Esophagus muscularis mucosa (tissue), 4 donors: Measurements from ENCODE around the gene XPO6.

Experiments
- CTCF ChIP-seq, 3 experiments: fragments of 200-600 bp in 2 of 3; fragments of 450-650 bp in 1 of 3; sonication (generic) in 2 of 3; IDR thresholded peaks; one replicate each; pipeline ENCODE4 v1.5.1; 2017 to 2019; ENCODE audit warnings: antibody characterized with exemption in 3 of 3, mild to moderate bottlenecking in 2 of 3, moderate library complexity in 1 of 3
- EP300 ChIP-seq: sonication (generic); formaldehyde crosslinking; IDR thresholded peaks from one replicate; pipeline ENCODE4 v1.6.1; 2017; ENCODE audit warnings: antibody characterized with exemption
- POLR2A ChIP-seq: fragments of 450-650 bp; IDR thresholded peaks from one replicate; pipeline ENCODE4 v1.6.1; 2017; ENCODE audit warnings: antibody characterized with exemption, moderate library complexity, mild to moderate bottlenecking, low read depth
- POLR2AphosphoS5 ChIP-seq, 2 donors: sonication (generic); formaldehyde crosslinking; IDR thresholded peaks; one replicate each; pipeline ENCODE4 v1.6.1; 2017; ENCODE audit warnings: antibody characterized with exemption in 2 of 2

GRCh38 chr16:28188085-28188916, 23.5 kb downstream of the XPO6 start:
- TF ChIP-seq CTCF (IDR thresholded peaks at IDR 0.05) (no peak), POLR2A (no peak), EP300 (no peak), POLR2AphosphoS5 (IDR thresholded peaks at IDR 0.05) (no peak)
